ENCODE measurements around the gene DNASE1L2. TPM values are rescaled to one million over a fixed set of nuclear protein-coding genes. Genes with fewer than 3 reads are reported as not detected.

DNASE1L2 gene
- total and polyA plus RNA-seq, 2 of the 8 experiments (the other 6 are each of a cell fraction or from before 2014, with no cell fraction given) = 0.35 to 0.97 TPM

- Histone ChIP-seq H4K91ac (replicated peaks; ENCODE audit: insufficient read length, low read length) (no peak overlapping the region), H2BK20ac (ENCODE audit: low read length) (no peak overlapping the region), H3K27ac (ENCODE audit: low read depth, low read length) (no peak overlapping the region), H2BK12ac (ENCODE audit: low read depth, low read length) (no peak overlapping the region), H3K36me3 (ENCODE audit: control insufficient read depth in 2 of 4, insufficient read depth in 4 of 4, low read length in 3 of 4) (no peaks in the 10 kb centered on the region), H3K18ac (ENCODE audit: extremely low read depth, low read length) (no peak overlapping the region), H3K23ac (ENCODE audit: insufficient read length) (no peak overlapping the region), H3K9me3 (ENCODE audit: insufficient read depth in 2 of 2, low read depth in 1 of 2, low read length in 1 of 2) (no peaks in the 10 kb centered on the region), H4K5ac (ENCODE audit: insufficient read length, low read depth, low read length) (no peak overlapping the region), H4K20me1 (replicated peaks in 1 of 2; ENCODE audit: control insufficient read depth in 1 of 2, insufficient read depth in 2 of 2, low read length in 2 of 2) (peaks cover 4 to 11% of the 10 kb centered on the region in 2 experiments), H2BK120ac (replicated peaks; ENCODE audit: low read depth, low read length) (no peak overlapping the region), H4K8ac (ENCODE audit: extremely low read depth, insufficient read depth, low read length) (no peak overlapping the region), H3K56ac (replicated peaks; ENCODE audit: insufficient read length, low read depth, low read length) (no peak overlapping the region), H3K4me2 (ENCODE audit: insufficient read depth in 1 of 2, low read depth in 2 of 2, low read length in 2 of 2) (no peak overlapping the region), H2BK5ac (ENCODE audit: low read depth, low read length) (no peak overlapping the region), H2AFZ (ENCODE audit: low read length) (no peak overlapping the region), H2AK5ac (ENCODE audit: low read depth, low read length) (no peak overlapping the region), H3K9ac (replicated peaks in 1 of 4; ENCODE audit: extremely low read depth in 1 of 4, low read depth in 3 of 4, low read length in 3 of 4) (no peak overlapping the region; a peak in 1 of 7 replicates), H3K4me3 (ENCODE audit: extremely low read depth in 1 of 4, insufficient read depth in 2 of 4, low read depth in 3 of 4, low read length in 4 of 4) (no peak overlapping the region), H2BK15ac (ENCODE audit: low read length) (no peak overlapping the region), H3K14ac (ENCODE audit: insufficient read length) (no peak overlapping the region), H3K4ac (replicated peaks; ENCODE audit: insufficient read length, low read depth, low read length) (no peak overlapping the region), H3K23me2 (ENCODE audit: low read depth, low read length) (peaks cover 4% of the 10 kb centered on the region; the same call in 1 of the 2 replicates), H3K4me1 (replicated peaks in 1 of 4; ENCODE audit: control insufficient read depth in 3 of 4, insufficient read depth in 4 of 4, low read length in 3 of 4) (peaks cover 0 to 9% (median 3%) of the 10 kb centered on the region in 4 experiments; a peak in 4 of 7 replicates), H3K79me2 (ENCODE audit: control insufficient read depth in 1 of 2, insufficient read depth in 2 of 2, low read length in 2 of 2) (no peaks in the 10 kb centered on the region), H3K27me3 (replicated peaks in 1 of 4; ENCODE audit: control insufficient read depth in 3 of 4, extremely low read depth in 1 of 4, insufficient read depth in 3 of 4, low read length in 3 of 4) (peaks cover 0 to 7% (median 3%) of the 10 kb centered on the region in 4 experiments; a peak in 4 of 7 replicates), H3K79me1 (ENCODE audit: low read depth, low read length) (no peaks in the 10 kb centered on the region)
- WGBS, 2 experiments (ENCODE audit: extremely low coverage in 1 of 2, insufficient coverage in 1 of 2, insufficient read length in 1 of 2, insufficient replicate concordance in 2 of 2, low coverage in 1 of 2, low lambda C conversion rate in 2 of 2, missing lambda C conversion rate in 1 of 2) = 94% methylated on average over 20 of the region's 25 CpGs; no CpG with 5 or more reads in 1 of the 2 experiments
- no peak for TF ChIP-seq TAF1 (IDR thresholded peaks at IDR 0.05; ENCODE audit: low read depth, low read length)
- no peak for TF ChIP-seq BRCA1 (IDR thresholded peaks at IDR 0.05; ENCODE audit: low read depth, low read length)
- no peak for TF ChIP-seq POLR2AphosphoS5 (IDR thresholded peaks at IDR 0.05; ENCODE audit: low read depth, low read length)
- no peak for TF ChIP-seq EP300 (IDR thresholded peaks at IDR 0.05; ENCODE audit: borderline replicate concordance in 1 of 2, low read depth in 2 of 2, low read length in 2 of 2)
- TF ChIP-seq TBP (IDR thresholded peaks at IDR 0.05; ENCODE audit: low read depth, low read length) = no peak
- TF ChIP-seq GTF2F1 (IDR thresholded peaks at IDR 0.05; ENCODE audit: borderline replicate concordance, low read depth, low read length) = no peak
- TF ChIP-seq MAFK (IDR thresholded peaks at IDR 0.05; ENCODE audit: low read depth, low read length) = no peak
- TF ChIP-seq SP2 (IDR thresholded peaks at IDR 0.05; ENCODE audit: low read length) = no peak
- TF ChIP-seq RXRA (IDR thresholded peaks at IDR 0.05; ENCODE audit: insufficient read depth, low read depth, low read length) = no peak
- TF ChIP-seq RAD21 (IDR thresholded peaks at IDR 0.05 in 1 of 2, conservative IDR thresholded peaks at IDR 0.05 in 1 of 2; ENCODE audit: low read depth in 2 of 2, low read length in 2 of 2) = no peak
- TF ChIP-seq KDM4A (IDR thresholded peaks at IDR 0.05; ENCODE audit: low read depth, low read length, severe bottlenecking) = no peak
- TF ChIP-seq BACH1 (IDR thresholded peaks at IDR 0.05; ENCODE audit: low read length) = no peak
- ChIA-PET CTCF (ENCODE audit: partially characterized antibody) (no interaction called here), POLR2A (ENCODE audit: partially characterized antibody) (interaction anchor here (0.7 to 2.4 kb wide), 13 partner anchors 8 to 198 kb away, joined by 3 to 12 read pairs (median 4); partner anchors contain the start of genes BRICD5, E4F1, ECI1 and PGP)
- no peak for DNase-seq (ENCODE audit: low read depth in 1 of 2, low spot score in 2 of 2)
- FAIRE-seq = no peak
Observed at GRCh38 chr16:2190659-2191445, 45.4 kb upstream of the DNASE1L2 start.

All from H1 (cell line).